ENCODE measurements around the gene RAD9A.
A peak's percentile ranks its signal among the peaks of the same experiment; 100 is the strongest.

The RAD9A gene

GRCh38 chr11:67397986-67398660, 6.3 kb downstream of the RAD9A start:
- Histone ChIP-seq H3K27ac (ENCODE audit: low read length) (no peak overlapping the region), H3K9me3 (ENCODE audit: insufficient read depth, low read length) (no peaks in the 10 kb centered on the region), H3K4me1 (ENCODE audit: low read length) (peaks cover 21% of the 10 kb centered on the region), H4K20me1 (ENCODE audit: insufficient read depth, low read length) (peaks cover 11% of the 10 kb centered on the region; the same call in 1 of the 2 replicates), H3K79me2 (ENCODE audit: low read length) (peaks cover 21% of the 10 kb centered on the region), H3K27me3 (ENCODE audit: low read depth, low read length) (no peaks in the 10 kb centered on the region), H3K9ac (ENCODE audit: low read length) (no peak overlapping the region), H3K4me3 (ENCODE audit: low read length) (no peak overlapping the region), H3K4me2 (ENCODE audit: low read length) (no peak overlapping the region), H3K36me3 (replicated peaks; ENCODE audit: low read depth, low read length) (peaks cover 53% of the 10 kb centered on the region), H2AFZ (ENCODE audit: low read depth, low read length) (no peak overlapping the region)
- no peak for TF ChIP-seq CTCF (IDR thresholded peaks at IDR 0.05; ENCODE audit: low read depth, low read length)
- TF ChIP-seq EZH2phosphoT487 (IDR thresholded peaks at IDR 0.05; ENCODE audit: low read depth) = no peak

GRCh38 chr11:67398661-67399563, 7.1 kb downstream of the RAD9A start:
- H3K4me2 ChIP-seq (ENCODE audit: low read length) = no peak overlapping the region
- H3K27ac ChIP-seq (ENCODE audit: low read length) = no peak overlapping the region
- peaks cover 47% of the 10 kb centered on the region for H3K36me3 ChIP-seq (replicated peaks; ENCODE audit: low read depth, low read length)
- TF ChIP-seq EZH2phosphoT487 (IDR thresholded peaks at IDR 0.05; ENCODE audit: low read depth) (no peak), CTCF (IDR thresholded peaks at IDR 0.05; ENCODE audit: low read depth, low read length) (no peak)
- peaks cover 29% of the 10 kb centered on the region for H3K4me1 ChIP-seq (ENCODE audit: low read length)
- peaks cover 21% of the 10 kb centered on the region for H3K79me2 ChIP-seq (ENCODE audit: low read length)
- no peak overlapping the region for H2AFZ ChIP-seq (ENCODE audit: low read depth, low read length)
- H3K4me3 ChIP-seq (ENCODE audit: low read length) = no peak overlapping the region
- no peak overlapping the region for H3K9ac ChIP-seq (ENCODE audit: low read length)
- peaks cover 11% of the 10 kb centered on the region; the same call in 1 of the 2 replicates for H4K20me1 ChIP-seq (ENCODE audit: insufficient read depth, low read length)
- no peaks in the 10 kb centered on the region for H3K9me3 ChIP-seq (ENCODE audit: insufficient read depth, low read length)
- no peaks in the 10 kb centered on the region for H3K27me3 ChIP-seq (ENCODE audit: low read depth, low read length)

GRCh38 chr11:67400251-67400941, 8.6 kb downstream of the RAD9A start:
- TF ChIP-seq CTCF (IDR thresholded peaks at IDR 0.05; ENCODE audit: low read depth, low read length) = no peak
- no peak for TF ChIP-seq EZH2phosphoT487 (IDR thresholded peaks at IDR 0.05; ENCODE audit: low read depth)
- Histone ChIP-seq H3K9me3 (ENCODE audit: insufficient read depth, low read length) (no peaks in the 10 kb centered on the region), H2AFZ (ENCODE audit: low read depth, low read length) (no peak overlapping the region), H3K4me3 (ENCODE audit: low read length) (peak overlapping the region; percentile 94), H3K27me3 (ENCODE audit: low read depth, low read length) (no peaks in the 10 kb centered on the region), H3K4me2 (ENCODE audit: low read length) (peak overlapping the region; percentile 93), H3K27ac (ENCODE audit: low read length) (peak overlapping the region; percentile 67), H3K36me3 (replicated peaks; ENCODE audit: low read depth, low read length) (peaks cover 42% of the 10 kb centered on the region), H3K79me2 (ENCODE audit: low read length) (peaks cover 21% of the 10 kb centered on the region), H3K4me1 (ENCODE audit: low read length) (peaks cover 39% of the 10 kb centered on the region), H3K9ac (ENCODE audit: low read length) (peak overlapping the region; percentile 97), H4K20me1 (ENCODE audit: insufficient read depth, low read length) (peaks cover 11% of the 10 kb centered on the region; the same call in 1 of the 2 replicates)
